Peyer's patch (tissue), 4 donors: ENCODE data around the gene TGM6.

Source experiments
- POLR2A ChIP-seq, 2 donors: fragments of 450-650 bp; IDR thresholded peaks; one replicate each; pipeline ENCODE4 v1.5.1; 2017; ENCODE audit warnings: antibody characterized with exemption in 2 of 2, mild to moderate bottlenecking in 2 of 2, moderate library complexity in 2 of 2
- TF ChIP-seq, protein P1 (sequence below), 6 experiments: fragments of 450-650 bp in 4 of 6; fragments of 200-600 bp in 2 of 6; sonication (generic) in 1 of 6; IDR thresholded peaks; one replicate each; pipeline ENCODE4 v1.5.1; 2017 to 2019; ENCODE audit warnings: antibody characterized with exemption in 6 of 6, mild to moderate bottlenecking in 3 of 6, moderate library complexity in 1 of 6

DNA sequence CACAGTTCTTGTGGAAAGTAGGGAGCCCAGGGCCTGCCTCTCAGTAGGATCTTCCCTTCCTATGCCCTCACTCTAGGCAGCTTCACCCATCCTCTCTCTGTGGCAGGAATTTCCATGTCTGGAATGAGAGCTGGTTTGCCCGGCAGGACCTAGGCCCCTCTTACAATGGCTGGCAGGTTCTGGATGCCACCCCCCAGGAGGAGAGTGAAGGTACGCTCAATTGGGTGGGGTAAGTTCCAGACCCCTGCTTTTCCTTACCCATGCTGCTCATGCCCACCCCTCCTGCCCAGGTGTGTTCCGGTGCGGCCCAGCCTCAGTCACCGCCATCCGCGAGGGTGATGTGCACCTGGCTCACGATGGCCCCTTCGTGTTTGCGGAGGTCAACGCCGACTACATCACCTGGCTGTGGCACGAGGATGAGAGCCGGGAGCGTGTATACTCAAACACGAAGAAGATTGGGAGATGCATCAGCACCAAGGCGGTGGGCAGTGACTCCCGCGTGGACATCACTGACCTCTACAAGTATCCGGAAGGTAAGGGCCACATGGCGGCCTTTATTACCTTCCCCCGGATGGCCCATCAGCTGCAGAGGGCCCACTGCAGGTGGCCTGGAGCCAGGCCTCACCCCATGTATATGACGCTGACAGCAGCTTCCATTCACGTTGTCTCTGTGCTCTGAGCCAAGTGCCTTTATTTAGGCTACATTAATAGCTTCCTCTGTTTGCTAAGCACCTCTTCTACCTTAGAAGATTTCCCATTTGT is 22.8 kb downstream of the TGM6 start:
- TF ChIP-seq, protein P1, sequence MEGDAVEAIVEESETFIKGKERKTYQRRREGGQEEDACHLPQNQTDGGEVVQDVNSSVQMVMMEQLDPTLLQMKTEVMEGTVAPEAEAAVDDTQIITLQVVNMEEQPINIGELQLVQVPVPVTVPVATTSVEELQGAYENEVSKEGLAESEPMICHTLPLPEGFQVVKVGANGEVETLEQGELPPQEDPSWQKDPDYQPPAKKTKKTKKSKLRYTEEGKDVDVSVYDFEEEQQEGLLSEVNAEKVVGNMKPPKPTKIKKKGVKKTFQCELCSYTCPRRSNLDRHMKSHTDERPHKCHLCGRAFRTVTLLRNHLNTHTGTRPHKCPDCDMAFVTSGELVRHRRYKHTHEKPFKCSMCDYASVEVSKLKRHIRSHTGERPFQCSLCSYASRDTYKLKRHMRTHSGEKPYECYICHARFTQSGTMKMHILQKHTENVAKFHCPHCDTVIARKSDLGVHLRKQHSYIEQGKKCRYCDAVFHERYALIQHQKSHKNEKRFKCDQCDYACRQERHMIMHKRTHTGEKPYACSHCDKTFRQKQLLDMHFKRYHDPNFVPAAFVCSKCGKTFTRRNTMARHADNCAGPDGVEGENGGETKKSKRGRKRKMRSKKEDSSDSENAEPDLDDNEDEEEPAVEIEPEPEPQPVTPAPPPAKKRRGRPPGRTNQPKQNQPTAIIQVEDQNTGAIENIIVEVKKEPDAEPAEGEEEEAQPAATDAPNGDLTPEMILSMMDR (IDR thresholded peaks at IDR 0.05), result no peak
- TF ChIP-seq POLR2A (IDR thresholded peaks at IDR 0.05), result no peak
